Measurements from ENCODE around the gene CCDC90B.

The CCDC90B gene

GRCh38 chr11:83285771-83286528, at the start of gene CCDC90B:
Gene CCDC90B (minus strand): TSS chr11:83286367. CDS start chr11:83285972, 395 bp downstream.
- TF ChIP-seq GATA3 (IDR thresholded peaks at IDR 0.05; ENCODE audit: low read depth, low read length), result no peak
- peak; percentile 31; the same call in 1 of the 2 replicates for TF ChIP-seq GATA2 (IDR thresholded peaks at IDR 0.05; ENCODE audit: low read depth, low read length)

DNA sequence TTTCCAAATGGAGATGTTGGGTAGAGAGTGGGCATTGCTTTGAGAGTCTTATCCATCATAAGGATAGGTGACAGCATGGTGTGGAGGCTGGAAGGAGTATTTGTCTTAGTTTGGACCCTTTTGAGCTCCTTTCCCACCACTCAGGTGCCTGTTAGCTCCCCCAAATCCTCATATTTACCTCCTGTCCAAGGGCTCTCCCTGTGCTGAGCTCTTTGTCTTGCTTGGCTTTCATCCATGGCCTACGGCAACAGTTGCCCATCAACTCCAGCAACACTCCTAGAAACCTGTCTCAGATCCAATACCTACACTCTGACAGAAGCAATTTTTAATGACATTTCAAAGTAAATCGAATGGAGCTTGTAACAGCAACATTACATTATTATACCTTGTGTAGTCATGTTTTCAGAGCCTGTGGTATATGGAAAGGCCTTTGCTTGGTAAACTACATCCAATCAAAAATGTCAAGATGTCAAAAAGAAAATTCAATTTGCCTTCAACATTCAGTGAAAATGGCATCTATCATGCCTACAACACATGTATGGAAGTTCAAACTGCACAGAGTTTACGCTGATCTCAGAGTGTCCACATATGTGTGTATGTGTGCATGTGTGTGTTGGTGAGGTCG, 49.4 kb upstream of the CCDC90B start:
- no peak for TF ChIP-seq GATA2 (IDR thresholded peaks at IDR 0.05; ENCODE audit: low read depth, low read length)
- no peak for TF ChIP-seq GATA3 (IDR thresholded peaks at IDR 0.05; ENCODE audit: low read depth, low read length)

DNA sequence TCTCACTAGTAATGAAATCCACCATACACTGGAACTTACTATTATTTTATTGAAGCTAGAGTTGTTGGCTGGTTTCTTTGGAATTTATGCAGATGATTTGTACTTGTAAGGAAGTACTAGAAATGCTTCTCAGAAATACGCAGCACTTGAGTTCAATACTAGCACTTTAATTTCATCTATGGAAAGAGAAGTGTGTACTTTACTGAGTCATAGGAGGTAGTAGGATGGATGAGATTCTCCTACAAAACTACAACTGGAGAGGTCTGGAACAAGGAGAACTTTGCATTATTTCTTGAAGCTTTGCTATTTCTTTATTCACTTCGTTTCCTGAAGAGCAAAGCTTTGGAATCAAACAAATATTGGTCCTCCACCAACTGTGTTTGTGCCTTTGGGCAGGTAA, 44.1 kb upstream of the CCDC90B start:
- TF ChIP-seq GATA3 (IDR thresholded peaks at IDR 0.05; ENCODE audit: low read depth, low read length) (no peak), GATA2 (IDR thresholded peaks at IDR 0.05; ENCODE audit: low read depth, low read length) (no peak)

- TF ChIP-seq GATA2 (IDR thresholded peaks at IDR 0.05; ENCODE audit: low read depth, low read length), result no peak
- no peak for TF ChIP-seq GATA3 (IDR thresholded peaks at IDR 0.05; ENCODE audit: low read depth, low read length)
These were observed 40.2 kb upstream of the CCDC90B start for GRCh38 chr11:83326326-83326725.

DNA sequence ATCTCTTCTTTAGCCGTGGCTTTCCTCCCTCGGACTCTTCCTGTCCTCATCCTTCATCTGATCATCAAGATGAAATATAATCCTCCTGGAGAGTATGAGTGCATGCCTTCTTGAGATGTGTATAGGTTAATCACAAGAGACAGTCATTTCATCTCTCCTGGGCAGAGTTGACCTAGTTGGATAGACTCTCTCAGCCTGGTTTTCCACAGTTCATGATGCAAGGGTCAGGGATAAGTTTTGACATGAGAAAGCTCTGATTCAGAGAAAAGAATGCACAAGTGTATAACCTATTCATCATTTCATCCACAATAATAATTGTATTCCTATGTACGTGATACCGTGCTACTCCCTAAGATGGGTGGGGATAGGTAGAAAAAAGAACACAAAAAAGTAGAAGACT, 33.2 kb upstream of the CCDC90B start:
- TF ChIP-seq GATA3 (IDR thresholded peaks at IDR 0.05; ENCODE audit: low read depth, low read length) (no peak), GATA2 (IDR thresholded peaks at IDR 0.05; ENCODE audit: low read depth, low read length) (no peak)

GRCh38 chr11:83318931-83319330, 32.8 kb upstream of the CCDC90B start:
- no peak for TF ChIP-seq GATA3 (IDR thresholded peaks at IDR 0.05; ENCODE audit: low read depth, low read length)
- TF ChIP-seq GATA2 (IDR thresholded peaks at IDR 0.05; ENCODE audit: low read depth, low read length), result no peak

- no peak for TF ChIP-seq GATA3 (IDR thresholded peaks at IDR 0.05; ENCODE audit: low read depth, low read length)
- TF ChIP-seq GATA2 (IDR thresholded peaks at IDR 0.05; ENCODE audit: low read depth, low read length), result no peak
These were observed 31.9 kb upstream of the CCDC90B start for GRCh38 chr11:83317757-83318690.

DNA sequence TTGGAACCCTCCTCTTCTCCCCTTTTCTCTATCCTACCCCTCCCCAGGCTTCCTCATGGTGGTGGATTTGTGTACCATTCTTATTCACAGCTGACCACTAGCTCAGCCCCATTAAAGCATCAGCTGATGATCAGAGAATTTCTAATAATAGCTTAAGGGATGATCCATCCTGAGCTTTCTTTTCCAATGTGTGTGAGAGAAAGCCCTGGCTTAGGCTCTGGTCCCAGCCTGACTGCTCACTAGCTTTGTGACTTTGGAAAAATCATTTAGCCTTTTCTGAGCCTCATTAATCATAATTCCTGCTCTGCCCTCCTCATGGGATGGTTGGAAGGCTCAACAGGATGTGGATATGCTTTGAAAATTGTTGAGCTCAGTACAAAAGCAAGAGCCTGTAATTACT, 26.3 kb upstream of the CCDC90B start:
- TF ChIP-seq GATA2 (IDR thresholded peaks at IDR 0.05; ENCODE audit: low read depth, low read length), result no peak
- no peak for TF ChIP-seq GATA3 (IDR thresholded peaks at IDR 0.05; ENCODE audit: low read depth, low read length)

DNA sequence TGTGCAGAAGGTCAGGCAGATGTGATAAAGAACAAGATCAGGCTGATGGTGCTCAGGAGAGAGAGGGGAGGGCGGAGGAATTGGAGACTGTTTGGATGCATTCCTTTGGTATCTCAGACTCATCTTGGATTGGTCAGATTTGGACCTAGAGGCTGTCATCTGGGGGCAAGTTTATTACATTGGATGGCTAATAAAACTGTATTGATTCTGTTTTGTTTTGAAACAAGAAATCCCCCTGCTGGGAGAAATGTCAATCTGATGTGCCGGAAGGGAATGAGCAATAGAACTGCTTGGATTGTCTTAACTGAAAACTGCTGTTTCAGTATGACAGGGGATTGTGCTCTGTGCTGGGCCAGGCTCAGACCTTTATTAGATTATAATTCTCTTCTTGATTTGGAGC, 25.5 kb upstream of the CCDC90B start:
- TF ChIP-seq GATA3 (IDR thresholded peaks at IDR 0.05; ENCODE audit: low read depth, low read length), result no peak
- TF ChIP-seq GATA2 (IDR thresholded peaks at IDR 0.05; ENCODE audit: low read depth, low read length), result no peak

- TF ChIP-seq GATA2 (IDR thresholded peaks at IDR 0.05; ENCODE audit: low read depth, low read length) (no peak), GATA3 (IDR thresholded peaks at IDR 0.05; ENCODE audit: low read depth, low read length) (no peak)
These were observed 24.6 kb upstream of the CCDC90B start for GRCh38 chr11:83310718-83311117.

DNA sequence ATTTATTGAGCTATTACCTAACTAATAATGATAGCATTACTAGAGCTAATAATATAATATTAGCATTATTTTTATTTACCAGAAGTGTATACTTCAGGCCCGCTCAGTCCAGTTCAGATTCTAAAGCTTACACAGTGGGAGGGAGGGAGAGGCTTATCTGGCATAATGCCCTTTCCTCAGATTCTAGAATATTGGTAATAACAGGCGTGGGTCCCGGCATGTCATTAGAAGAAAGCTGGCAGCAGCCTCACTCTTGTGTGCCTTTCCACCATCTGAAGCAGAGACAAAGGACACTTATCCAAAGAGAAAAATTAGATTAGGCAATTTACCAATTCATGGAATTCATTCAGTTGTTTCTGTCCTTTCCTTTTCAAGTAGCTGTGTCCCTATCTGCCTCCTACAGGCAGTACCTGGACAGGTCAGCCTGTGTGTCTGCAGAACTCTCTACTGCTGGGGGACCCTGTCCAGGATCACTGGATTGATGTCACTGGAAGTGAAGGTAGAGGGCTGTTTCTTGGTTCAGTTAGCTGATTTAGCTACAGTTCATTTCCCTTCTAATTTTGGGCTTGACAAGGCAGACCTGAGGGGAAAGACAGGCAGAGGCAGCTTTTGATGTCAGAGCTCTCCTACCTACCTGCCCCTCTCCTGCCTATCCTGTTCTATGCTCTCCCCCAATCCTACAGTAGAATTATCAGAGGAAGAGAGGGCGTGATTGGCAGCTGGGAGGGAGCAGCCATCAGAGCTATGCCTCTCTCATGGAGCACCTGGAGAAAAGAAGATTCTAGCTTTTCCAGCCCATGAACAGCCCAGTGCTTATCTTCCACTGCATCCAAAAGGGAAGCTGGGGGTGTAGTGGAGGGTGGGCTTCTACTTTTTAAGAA, 20.3 kb upstream of the CCDC90B start:
- TF ChIP-seq GATA3 (IDR thresholded peaks at IDR 0.05; ENCODE audit: low read depth, low read length) (no peak), GATA2 (IDR thresholded peaks at IDR 0.05; ENCODE audit: low read depth, low read length) (no peak)

DNA sequence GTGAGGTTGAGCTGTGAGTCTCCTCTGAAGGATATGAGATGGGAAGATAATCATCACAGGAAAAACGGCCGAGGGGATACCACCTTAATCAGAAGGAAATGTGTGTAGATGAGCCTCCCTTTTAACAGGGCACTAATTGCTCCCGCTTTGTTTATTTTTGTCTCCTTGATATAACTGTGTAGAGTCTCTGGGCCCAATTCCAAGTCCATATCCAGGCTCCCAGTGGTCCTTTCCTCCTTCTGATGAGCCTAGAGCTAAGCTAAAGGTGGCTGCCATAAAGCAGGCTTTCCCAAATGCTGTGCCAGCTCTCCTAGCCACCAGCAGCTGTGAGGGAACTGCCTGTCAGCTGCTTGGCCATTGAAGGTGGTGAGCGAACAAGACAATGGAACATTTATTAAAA, 17.1 kb upstream of the CCDC90B start:
- TF ChIP-seq GATA2 (IDR thresholded peaks at IDR 0.05; ENCODE audit: low read depth, low read length), result no peak
- no peak for TF ChIP-seq GATA3 (IDR thresholded peaks at IDR 0.05; ENCODE audit: low read depth, low read length)

GRCh38 chr11:83302151-83302550, 16.0 kb upstream of the CCDC90B start:
- TF ChIP-seq GATA3 (IDR thresholded peaks at IDR 0.05; ENCODE audit: low read depth, low read length), result no peak
- TF ChIP-seq GATA2 (IDR thresholded peaks at IDR 0.05; ENCODE audit: low read depth, low read length), result no peak

Measured in SH-SY5Y (cell line).